CD4-positive, alpha-beta T cell (primary cell): ENCODE results near the gene GPR173. TPM values are rescaled to one million over a fixed set of nuclear protein-coding genes. Genes with fewer than 3 reads are reported as not detected.

Experiments
- ATAC-seq: fragments of 200-7000 bp; cut with Tn5 transposase; one replicate; pipeline ENCODE4 v1.10.0; 2022; ENCODE audit warnings: mild to moderate bottlenecking; ENCODE audit not compliant: poor library complexity
- CTCF ChIA-PET: fragments of 350-600 bp; sonication (Branson Sonifier 250); formaldehyde crosslinking; loops from one replicate; lab custom pipeline; 2021; ENCODE audit warnings: antibody characterized with exemption, inconsistent platforms; lab: Charles Lee
- POLR2A ChIA-PET: fragments of 350-600 bp; sonication (Branson Sonifier 250); formaldehyde crosslinking; loops from one replicate; lab custom pipeline; 2021; ENCODE audit warnings: antibody characterized with exemption, inconsistent platforms; lab: Charles Lee
- DNase-seq, 14 experiments: peaks; one replicate each; pipeline ENCODE4 v3.0.0-alpha.2; 2013 to 2020; ENCODE audit warnings: mixed read lengths in 2 of 14
- H3K27ac ChIP-seq, 2 donors: one replicate each; pipeline versions ENCODE4 v1.5.1 to v1.7.0; 2013; ENCODE audit warnings: low read length in 2 of 2, low read depth in 1 of 2, mild to moderate bottlenecking in 1 of 2
- H3K27me3 ChIP-seq, 2 experiments: 1 replicate in 1 of 2; 2 replicates in 1 of 2; pipeline versions ENCODE4 v1.6.1 to v1.7.0; 2013; ENCODE audit warnings: low read length in 2 of 2, control low read depth in 1 of 2, mild to moderate bottlenecking in 1 of 2, moderate library complexity in 1 of 2; ENCODE audit not compliant: insufficient read depth in 2 of 2, control insufficient read depth in 1 of 2
- H3K36me3 ChIP-seq: one replicate; pipeline ENCODE4 v1.6.1; 2013; ENCODE audit warnings: low read length, control low read depth; ENCODE audit not compliant: insufficient read depth
- H3K4me1 ChIP-seq: one replicate; pipeline ENCODE4 v1.6.1; 2013; ENCODE audit warnings: low read length, control low read depth; ENCODE audit not compliant: insufficient read depth
- H3K4me3 ChIP-seq: one replicate; pipeline ENCODE4 v1.5.1; 2013; ENCODE audit warnings: mild to moderate bottlenecking, low read length, moderate library complexity
- H3K9me3 ChIP-seq, 2 experiments: 1 replicate in 1 of 2; 2 replicates in 1 of 2; pipeline versions ENCODE4 v1.6.1 to v1.7.0; 2013; ENCODE audit warnings: low read length in 2 of 2, mild to moderate bottlenecking in 2 of 2, control low read depth in 1 of 2, moderate library complexity in 1 of 2; ENCODE audit not compliant: control insufficient read depth in 1 of 2, insufficient read depth in 1 of 2
- H3K27ac Mint-ChIP-seq: one replicate; pipeline ENCODE4 v1.8.0; 2020; ENCODE audit warnings: mixed read lengths
- H3K27me3 Mint-ChIP-seq: one replicate; pipeline ENCODE4 v1.8.0; 2021; ENCODE audit warnings: mixed read lengths
- H3K36me3 Mint-ChIP-seq: one replicate; pipeline ENCODE4 v1.8.0; 2021; ENCODE audit warnings: low read depth, mixed read lengths
- H3K4me1 Mint-ChIP-seq: one replicate; pipeline ENCODE4 v1.8.0; 2021; ENCODE audit warnings: low read depth, mixed read lengths
- H3K4me3 Mint-ChIP-seq: one replicate; pipeline ENCODE4 v1.8.0; 2020; ENCODE audit warnings: mild to moderate bottlenecking, mixed read lengths
- H3K9me3 Mint-ChIP-seq: one replicate; pipeline ENCODE4 v1.8.0; 2020; ENCODE audit warnings: mixed read lengths
- CTCF ChIP-seq: fragments of 200-600 bp; IDR thresholded peaks from one replicate; pipeline ENCODE4 v1.8.0; 2022; ENCODE audit warnings: antibody characterized with exemption, mild to moderate bottlenecking
- intact Hi-C, 2 experiments: fragments of 100-400 bp; cut with DNase I in 1 of 2; cut with micrococcal nuclease in 1 of 2; formaldehyde crosslinking; loops; one replicate each; pipeline versions ENCODE4 v1.15.1 to v1.9.0; 2023 to 2025; cut with DNase I, micrococcal nuclease
- total RNA-seq, 174 experiments: library from RNA in 2 of 174; stranded (reverse) in 2 of 174; gene quantifications; one replicate each; pipeline ENCODE4 v1.2.3 and lab custom pipeline; 2021 to 2026

The GPR173 gene
- total RNA-seq, 2 experiments from 2014 or later: not detected

GRCh38 chrX:53065104-53065503, 16.5 kb downstream of the GPR173 start:
- ATAC-seq: no peak
- no peak for TF ChIP-seq CTCF
- Mint-ChIP-seq H3K27me3 (no peaks in the 10 kb centered on the region), H3K27ac (no peak overlapping the region), H3K4me3 (no peak overlapping the region), H3K9me3 (no peaks in the 10 kb centered on the region), H3K4me1 (no peaks in the 10 kb centered on the region), H3K36me3 (no peaks in the 10 kb centered on the region)
- no peaks in the 10 kb centered on the region for H3K4me1 ChIP-seq
- DNase-seq: no peak
- no peaks in the 10 kb centered on the region for H3K36me3 ChIP-seq
- no peak overlapping the region for H3K4me3 ChIP-seq
- H3K27ac ChIP-seq: no peak overlapping the region
- intact Hi-C loops: no loop called here
- no peaks in the 10 kb centered on the region for H3K27me3 ChIP-seq
- POLR2A ChIA-PET: no interaction called here
- CTCF ChIA-PET: no interaction called here
- H3K9me3 ChIP-seq: no peaks in the 10 kb centered on the region

- Histone ChIP-seq H3K9me3 (no peaks in the 10 kb centered on the region), H3K4me1 (peaks cover 11% of the 10 kb centered on the region), H3K27ac (no peak overlapping the region), H3K27me3 (no peaks in the 10 kb centered on the region), H3K36me3 (no peaks in the 10 kb centered on the region), H3K4me3 (no peak overlapping the region)
- Mint-ChIP-seq H3K36me3 (no peaks in the 10 kb centered on the region), H3K27me3 (no peaks in the 10 kb centered on the region), H3K4me3 (no peak overlapping the region), H3K9me3 (no peaks in the 10 kb centered on the region), H3K27ac (peak overlapping the region; percentile 89), H3K4me1 (peaks cover 17% of the 10 kb centered on the region)
- DNase-seq (no peak), ATAC-seq (no peak)
- ChIA-PET CTCF (interaction anchor here (2.0 kb wide), 1 partner anchor 8 kb away, joined by 4 read pairs; no protein-coding TSS in a partner anchor), POLR2A (no interaction called here)
- intact Hi-C loops: loop anchor here in 1 of 2 experiments (1.0 kb wide), 2 partner anchors 18 to 22 kb away; no protein-coding TSS in a partner anchor
- TF ChIP-seq CTCF: no peak
These were observed 22.5 kb downstream of the GPR173 start for GRCh38 chrX:53071064-53071463.

GRCh38 chrX:53071604-53072417, 23.2 kb downstream of the GPR173 start:
- intact Hi-C loops: loop anchor here (1.0 kb wide), 3 partner anchors 17 to 21 kb away; no protein-coding TSS in a partner anchor
- Mint-ChIP-seq H3K4me1 (peaks cover 17% of the 10 kb centered on the region), H3K27me3 (no peaks in the 10 kb centered on the region), H3K27ac (peak overlapping the region; percentile 89), H3K36me3 (no peaks in the 10 kb centered on the region), H3K9me3 (no peaks in the 10 kb centered on the region), H3K4me3 (peak overlapping the region; percentile 91)
- peak; percentile 88 for ATAC-seq
- Histone ChIP-seq H3K4me1 (peaks cover 11% of the 10 kb centered on the region), H3K9me3 (peaks cover 0 to 4% of the 10 kb centered on the region in 2 experiments), H3K27me3 (no peaks in the 10 kb centered on the region), H3K27ac (no peak overlapping the region), H3K4me3 (peak overlapping the region; percentile 58), H3K36me3 (no peaks in the 10 kb centered on the region)
- peak; percentile 67 for TF ChIP-seq CTCF
- POLR2A ChIA-PET: interaction anchor here (0.9 to 2.7 kb wide), 3 partner anchors 10 to 151 kb away, joined by 3 to 31 read pairs (median 10); partner anchors contain the start of gene TSPYL2
- CTCF ChIA-PET: interaction anchor here (0.7 to 2.0 kb wide), 5 partner anchors 9 to 18 kb away, joined by 3 to 4 read pairs (median 4); partner anchors contain the start of gene TSPYL2
- DNase-seq: peak; percentile 39 to 90 (median 62)
